ENCODE data around the gene SMARCD2. TPM values are rescaled to one million over a fixed set of nuclear protein-coding genes. Genes with fewer than 3 reads are reported as not detected.

SMARCD2 gene
- total and polyA plus RNA-seq, 5 experiments from 2014 or later = 65.9 to 112 (median 105) TPM

DNA sequence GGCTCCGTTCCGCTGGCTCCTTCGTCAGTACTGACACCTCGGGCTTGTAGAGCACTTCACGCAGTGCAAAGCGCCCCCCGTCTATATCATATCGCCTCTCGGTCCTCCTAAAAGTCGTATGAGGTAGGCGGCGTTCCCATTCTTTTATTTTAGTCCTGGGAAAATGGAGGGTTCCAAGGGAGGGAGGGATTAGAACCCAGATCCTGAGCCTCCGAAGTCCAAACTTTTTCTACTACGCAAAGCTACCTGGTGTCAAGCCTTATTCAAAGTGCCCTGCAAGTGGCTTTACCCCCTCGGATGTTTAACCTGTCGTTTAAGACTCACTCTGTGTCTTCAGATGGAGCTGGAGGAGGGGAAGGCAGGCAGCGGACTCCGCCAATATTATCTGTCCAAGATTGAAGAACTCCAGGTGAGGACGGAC is 14.7 kb downstream of the SMARCD2 start:
- Mint-ChIP-seq H3K27ac (peak overlapping the region; percentile 97 to 100 (median 99)), H3K36me3 (peaks cover 9 to 73% (median 30%) of the 10 kb centered on the region in 3 donors), H3K27me3 (no peaks in the 10 kb centered on the region), H3K4me1 (peaks cover 42 to 87% (median 81%) of the 10 kb centered on the region in 4 donors), H3K4me3 (peak overlapping the region; percentile 92 to 100 (median 98)), H3K9me3 (no peaks in the 10 kb centered on the region)
- no peak for DNase-seq
- POLR2A ChIA-PET = interaction anchor here (0.6 to 10.4 kb wide), 8 partner anchors 11 to 130 kb away, joined by 3 to 177 read pairs (median 8); partner anchors contain the start of genes CCDC47, DDX42, LIMD2 and SMARCD2
- no peak for ATAC-seq

DNA sequence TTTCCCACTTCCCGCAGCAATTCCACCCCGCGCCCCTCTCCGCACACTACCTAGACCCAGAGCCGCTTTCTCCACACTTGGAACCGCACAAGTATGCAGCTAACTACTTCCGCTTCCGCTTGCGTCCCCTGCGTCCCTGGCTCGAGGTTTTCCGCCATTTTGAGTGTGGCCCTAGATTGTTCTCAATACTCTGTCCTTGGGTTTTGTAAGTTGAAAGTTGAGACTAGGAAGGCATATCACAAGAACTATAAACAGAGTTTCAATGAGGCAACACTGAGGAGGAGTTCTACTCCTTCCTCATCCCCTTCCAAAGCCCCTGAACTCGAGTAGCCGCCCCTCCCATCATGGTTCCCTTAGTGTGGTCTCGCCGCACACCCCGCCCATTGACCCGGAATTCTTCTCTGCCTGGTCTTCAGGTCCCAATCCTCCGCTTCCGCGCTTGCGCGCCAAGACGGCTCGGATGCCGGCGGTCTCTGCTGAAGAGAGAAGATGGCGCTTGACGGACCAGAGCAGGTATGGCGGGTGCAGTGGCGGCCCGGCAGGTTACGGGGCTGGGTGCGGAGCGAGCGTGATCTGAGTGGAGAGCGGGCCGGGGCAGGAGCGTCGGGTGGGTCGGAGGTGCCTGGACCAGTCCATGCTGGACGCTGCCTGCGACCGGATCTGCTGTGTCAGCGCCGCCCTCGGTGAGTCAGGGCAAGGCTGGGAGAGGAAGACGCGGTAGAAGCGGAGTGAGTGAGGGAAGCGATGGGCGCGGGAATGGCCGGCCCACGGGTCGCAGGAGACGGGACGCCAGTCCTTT is 15.3 kb downstream of the SMARCD2 start, which contains the start of the genes FTSJ3 and PSMC5:
TSS of gene FTSJ3 (minus strand) at position 662 of the 799 bp plus-strand sequence. CDS start 761 bp downstream, outside the sequence.
TSS of gene PSMC5 (plus strand) at position 430 of the 799 bp plus-strand sequence. CDS start at position 490, 60 bp downstream.
- Mint-ChIP-seq H3K27ac (peak within 1 kb of the TSS; percentile 97 to 100 (median 99)), H3K9me3 (no peaks in the 10 kb centered on the region), H3K4me1 (peaks cover 40 to 83% (median 81%) of the 10 kb centered on the region in 4 donors), H3K36me3 (peaks cover 9 to 73% (median 25%) of the 10 kb centered on the region in 3 donors), H3K4me3 (peak within 1 kb of the TSS; percentile 92 to 100 (median 98)), H3K27me3 (no peaks in the 10 kb centered on the region)
- ATAC-seq = peak; percentile 91 to 93
- peak; percentile 90 to 98 (median 94) for DNase-seq
- POLR2A ChIA-PET = interaction anchor here (0.9 to 10.4 kb wide), 11 partner anchors 13 to 318 kb away, joined by 3 to 177 read pairs (median 4); partner anchors contain the start of genes CCDC47, DDX42, LIMD2 and SMARCD2

DNA sequence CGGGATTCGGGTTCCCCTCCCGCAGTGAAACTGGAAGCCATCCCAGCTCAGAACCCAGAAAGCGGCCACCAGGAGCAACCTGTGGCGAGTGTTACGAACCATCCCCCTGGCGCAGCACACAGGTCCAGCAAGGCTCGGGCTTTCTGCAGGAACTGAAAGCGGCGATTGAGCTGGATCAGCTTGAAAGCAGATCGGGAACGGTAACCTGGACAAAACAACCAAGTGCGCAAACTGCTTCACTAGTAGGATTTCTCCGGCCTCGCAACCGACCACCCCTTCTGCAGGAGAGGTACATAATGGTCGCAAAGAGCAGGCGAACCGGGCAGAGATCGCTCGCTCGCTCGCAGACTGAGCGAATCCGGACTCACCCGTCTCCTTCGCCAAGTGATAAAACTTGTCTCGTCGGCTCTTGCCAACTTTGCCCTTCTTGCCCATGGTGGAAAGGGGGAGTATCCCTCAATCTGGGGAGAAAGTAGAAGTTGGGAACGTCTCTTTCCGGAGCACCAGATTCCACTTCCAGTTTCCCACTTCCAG is 15.9 kb downstream of the SMARCD2 start:
- Mint-ChIP-seq H3K4me1 (peaks cover 39 to 81% (median 79%) of the 10 kb centered on the region in 4 donors), H3K36me3 (peaks cover 9 to 73% (median 25%) of the 10 kb centered on the region in 3 donors), H3K4me3 (peak overlapping the region; percentile 92 to 100 (median 98)), H3K27me3 (no peaks in the 10 kb centered on the region), H3K27ac (peak overlapping the region; percentile 97 to 100 (median 99)), H3K9me3 (no peaks in the 10 kb centered on the region)
- POLR2A ChIA-PET = interaction anchor here (1.0 to 10.4 kb wide), 9 partner anchors 13 to 319 kb away, joined by 3 to 177 read pairs (median 4); partner anchors contain the start of genes CCDC47, DDX42, LIMD2 and SMARCD2
- peak; percentile 12 to 14 for ATAC-seq
- DNase-seq = peak in 1 of 10 donors; percentile 22

DNA sequence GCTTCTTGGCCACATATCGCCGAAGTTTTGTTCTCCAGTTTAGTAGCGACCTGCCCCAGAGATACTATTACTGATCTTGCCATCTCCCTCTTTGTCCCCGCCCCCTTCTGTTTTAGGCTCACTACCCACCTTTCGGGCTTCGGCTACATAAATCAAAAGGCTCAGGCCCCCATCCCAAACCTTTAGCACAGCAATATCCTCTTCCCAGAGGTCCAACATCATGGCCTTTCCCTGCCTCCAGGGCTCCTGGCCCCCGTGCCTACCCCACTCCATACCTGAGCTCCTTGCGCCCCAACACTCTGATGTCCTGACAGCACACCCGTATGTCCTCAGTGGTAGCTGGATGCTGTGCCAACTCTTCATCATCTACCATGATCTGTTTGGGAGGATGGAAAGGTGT is 18.1 kb downstream of the SMARCD2 start:
- ATAC-seq (no peak), DNase-seq (no peak)
- Mint-ChIP-seq H3K4me1 (peaks cover 31 to 65% (median 62%) of the 10 kb centered on the region in 4 donors), H3K27ac (peak overlapping the region in 8 of 10 donors; percentile 24 to 98 (median 75)), H3K4me3 (peak overlapping the region in 4 of 10 donors; percentile 0 to 68 (median 32)), H3K9me3 (no peaks in the 10 kb centered on the region), H3K27me3 (no peaks in the 10 kb centered on the region), H3K36me3 (peaks cover 9 to 73% (median 13%) of the 10 kb centered on the region in 3 donors)
- POLR2A ChIA-PET = interaction anchor here (1.0 to 10.3 kb wide), 3 partner anchors 9 to 127 kb away, joined by 4 to 146 read pairs (median 6); partner anchors contain the start of gene LIMD2

DNA sequence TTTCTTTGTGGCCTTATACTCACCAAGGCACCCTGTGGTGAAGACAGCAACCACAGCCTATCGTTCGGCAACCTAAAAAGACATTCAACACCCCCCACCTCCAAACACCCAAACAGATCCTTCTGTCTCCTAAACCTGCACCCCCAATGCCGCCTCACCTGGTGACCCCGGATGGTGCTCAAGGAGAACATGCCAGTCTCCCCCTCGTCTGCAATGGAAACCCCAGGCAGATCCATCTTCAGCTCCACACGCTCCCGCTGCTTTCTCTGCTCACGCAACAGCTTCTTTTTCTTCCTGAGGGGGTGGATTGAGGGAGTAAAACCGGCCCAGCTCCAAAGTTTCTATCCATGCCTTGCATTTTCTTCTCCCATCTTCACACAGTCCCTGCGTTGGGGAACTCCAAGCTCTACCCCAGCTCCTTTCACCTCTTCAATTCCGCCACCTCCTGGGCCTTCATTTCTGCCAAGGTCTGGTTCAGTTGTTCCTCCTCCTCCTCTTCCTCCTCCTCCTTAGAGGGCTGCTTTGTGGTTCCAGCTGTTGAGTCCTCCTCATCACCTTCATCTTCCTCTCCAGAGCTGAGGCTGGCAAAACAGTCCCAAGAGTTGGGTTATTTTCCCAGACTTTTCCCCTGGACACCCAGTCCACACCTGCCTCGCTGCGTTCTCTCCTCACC is 18.7 kb downstream of the SMARCD2 start:
- H3K36me3 Mint-ChIP-seq = peaks cover 9 to 74% (median 16%) of the 10 kb centered on the region in 3 donors
- H3K9me3 Mint-ChIP-seq = no peaks in the 10 kb centered on the region
- peaks cover 31 to 59% (median 56%) of the 10 kb centered on the region in 4 donors for H3K4me1 Mint-ChIP-seq
- no peaks in the 10 kb centered on the region for H3K27me3 Mint-ChIP-seq
- H3K27ac Mint-ChIP-seq = peak overlapping the region; percentile 6 to 98 (median 74)
- ATAC-seq (no peak), DNase-seq (no peak)
- peak overlapping the region in 4 of 10 donors; percentile 14 to 68 (median 34) for H3K4me3 Mint-ChIP-seq
- POLR2A ChIA-PET = interaction anchor here (0.6 to 10.3 kb wide), 5 partner anchors 10 to 202 kb away, joined by 3 to 146 read pairs (median 6); partner anchors contain the start of genes LIMD2 and MAP3K3

DNA sequence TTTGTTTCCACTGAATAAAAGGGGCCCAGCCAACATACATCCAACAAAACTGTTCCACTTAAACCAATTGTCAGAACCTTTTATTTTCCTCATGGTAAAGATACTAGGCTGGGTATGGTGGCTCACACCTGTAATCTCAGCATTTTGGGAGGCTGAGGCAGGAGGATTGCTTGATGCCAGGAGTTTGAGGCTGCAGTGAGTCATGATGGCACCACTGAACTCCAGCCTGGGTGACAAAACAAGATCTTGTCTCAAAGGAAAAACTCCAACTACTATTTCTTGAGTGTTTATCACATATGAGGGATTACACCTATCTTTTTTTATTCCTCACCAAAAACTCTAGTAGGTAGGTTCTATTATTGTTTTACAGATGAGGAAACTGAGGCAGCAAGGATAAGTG is 19.9 kb downstream of the SMARCD2 start:
- Mint-ChIP-seq H3K4me1 (peaks cover 27 to 53% (median 51%) of the 10 kb centered on the region in 4 donors), H3K27ac (peak overlapping the region in 7 of 10 donors; percentile 28 to 82 (median 64)), H3K9me3 (no peaks in the 10 kb centered on the region), H3K36me3 (peaks cover 9 to 87% (median 22%) of the 10 kb centered on the region in 3 donors), H3K4me3 (no peak overlapping the region), H3K27me3 (no peaks in the 10 kb centered on the region)
- POLR2A ChIA-PET = no interaction called here
- DNase-seq = no peak
- no peak for ATAC-seq

DNA sequence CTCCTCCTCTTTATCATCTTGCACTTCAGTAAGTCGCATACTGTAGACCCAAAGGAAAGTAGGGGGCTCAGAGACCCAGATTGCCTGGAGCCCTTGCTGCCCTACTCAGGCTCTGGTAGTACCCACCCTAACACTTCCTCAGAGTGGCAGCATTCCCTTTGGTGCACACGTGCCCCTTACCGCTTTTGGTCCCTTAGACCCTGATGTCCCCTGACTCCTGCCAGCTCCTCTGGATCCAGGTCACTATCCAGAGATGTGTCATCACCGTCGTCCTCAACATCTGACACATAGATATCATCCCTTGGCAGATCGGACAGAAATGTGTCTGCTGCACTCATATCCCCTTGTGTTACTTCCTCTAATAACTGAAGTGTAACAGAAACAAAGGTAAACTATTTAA is 20.7 kb downstream of the SMARCD2 start:
- ATAC-seq = no peak
- H3K9me3 Mint-ChIP-seq = no peaks in the 10 kb centered on the region
- peaks cover 9 to 90% (median 20%) of the 10 kb centered on the region in 3 donors for H3K36me3 Mint-ChIP-seq
- POLR2A ChIA-PET = interaction anchor here (0.9 to 1.4 kb wide), 6 partner anchors 9 to 124 kb away, joined by 3 to 5 read pairs (median 4); partner anchors contain the start of genes CCDC47, DDX42 and SMARCD2
- no peak for DNase-seq
- H3K27ac Mint-ChIP-seq = peak overlapping the region; percentile 15 to 90 (median 58)
- peaks cover 22 to 47% (median 43%) of the 10 kb centered on the region in 4 donors for H3K4me1 Mint-ChIP-seq
- H3K27me3 Mint-ChIP-seq = no peaks in the 10 kb centered on the region
- peak overlapping the region in 6 of 10 donors; percentile 50 to 75 (median 56) for H3K4me3 Mint-ChIP-seq

DNA sequence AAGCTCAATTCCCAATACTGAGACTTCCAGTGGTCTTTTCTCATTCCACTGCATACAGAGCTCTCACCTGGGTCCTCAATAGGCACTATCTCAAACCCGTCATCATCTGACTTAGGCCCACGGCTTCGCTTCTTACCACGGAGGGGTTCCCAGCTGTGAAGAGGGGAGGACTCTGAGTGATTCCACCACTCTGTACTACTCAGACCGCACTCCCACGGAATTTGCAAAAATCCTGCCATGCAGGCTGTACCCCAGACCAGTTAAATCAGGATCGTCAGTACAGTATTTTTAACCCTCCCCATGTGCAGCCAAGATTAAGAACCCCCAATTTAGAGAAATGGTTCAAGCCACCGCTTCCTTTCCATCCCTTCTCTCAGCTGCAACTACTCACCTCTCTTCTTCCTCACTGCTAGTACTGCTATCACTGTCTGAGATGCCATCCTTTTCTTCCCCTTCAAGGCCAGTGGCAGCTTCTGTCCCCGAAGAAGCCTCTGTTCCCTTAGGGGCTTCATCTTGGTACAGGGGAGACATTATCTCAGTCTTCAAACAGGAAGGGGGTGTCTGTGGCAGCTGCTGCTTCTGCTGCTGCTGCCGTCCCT is 21.4 kb downstream of the SMARCD2 start:
- ATAC-seq (peak in 1 of 2 donors; percentile 15), DNase-seq (no peak)
- Mint-ChIP-seq H3K27me3 (no peaks in the 10 kb centered on the region), H3K9me3 (no peaks in the 10 kb centered on the region), H3K4me3 (peak overlapping the region in 6 of 10 donors; percentile 14 to 53 (median 45)), H3K27ac (peak overlapping the region; percentile 55 to 88 (median 72)), H3K36me3 (peaks cover 9 to 97% (median 21%) of the 10 kb centered on the region in 3 donors), H3K4me1 (peaks cover 22 to 40% (median 36%) of the 10 kb centered on the region in 4 donors)
- POLR2A ChIA-PET = interaction anchor here (1.0 to 1.4 kb wide), 6 partner anchors 10 to 123 kb away, joined by 3 to 5 read pairs (median 4); partner anchors contain the start of genes CCDC47, DDX42 and SMARCD2

DNA sequence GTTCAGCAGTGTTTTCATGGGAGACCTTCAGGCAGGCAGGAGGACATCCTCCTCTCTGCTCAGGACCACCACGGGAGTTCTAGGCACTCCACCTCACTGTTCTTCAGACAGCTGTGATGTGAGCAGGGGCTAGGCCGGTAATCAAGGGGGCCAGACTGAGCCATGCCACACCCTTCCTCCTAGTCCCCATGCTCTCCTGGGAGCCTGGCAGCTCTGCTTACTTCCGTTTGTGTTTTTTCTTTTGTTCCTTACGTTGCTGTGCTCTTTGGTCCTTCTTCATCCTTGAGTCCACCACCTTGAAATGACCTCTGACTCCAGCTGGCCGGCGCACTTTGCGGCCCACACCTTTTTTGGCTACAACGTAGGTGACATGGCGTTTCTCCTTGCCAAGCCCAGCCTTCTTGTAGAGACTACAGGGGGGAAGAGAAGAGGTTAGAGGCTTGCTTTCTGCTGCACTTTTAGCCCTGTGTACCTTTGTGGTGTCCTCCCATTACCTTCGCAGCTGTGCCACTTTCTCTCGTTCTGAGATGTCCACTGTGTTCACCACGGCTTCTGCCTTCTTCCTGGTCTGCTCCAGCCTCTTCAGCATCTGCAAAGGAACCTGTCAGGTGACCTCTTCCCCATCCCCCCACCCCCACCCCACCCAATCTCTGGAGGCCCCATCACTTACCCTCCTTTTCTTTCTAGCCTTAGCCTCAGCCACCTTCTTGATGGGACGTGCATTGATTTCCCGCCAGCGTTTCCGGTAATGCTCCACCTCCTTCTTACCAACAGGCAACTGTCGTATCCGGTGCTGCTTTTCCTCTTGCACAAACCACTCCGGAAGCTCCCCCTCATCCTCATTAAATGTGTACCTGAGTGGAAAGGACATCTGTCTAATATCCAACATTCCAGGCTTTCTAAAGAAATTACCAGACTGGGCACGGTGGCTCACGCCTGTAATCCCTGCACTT is 22.6 kb downstream of the SMARCD2 start:
- Mint-ChIP-seq H3K4me3 (peak overlapping the region in 6 of 10 donors; percentile 18 to 82 (median 50)), H3K36me3 (peaks cover 9 to 99% (median 32%) of the 10 kb centered on the region in 3 donors), H3K27ac (peak overlapping the region; percentile 12 to 90 (median 76)), H3K9me3 (no peaks in the 10 kb centered on the region), H3K4me1 (peaks cover 20 to 32% (median 27%) of the 10 kb centered on the region in 4 donors), H3K27me3 (no peaks in the 10 kb centered on the region)
- peak in 1 of 10 donors; percentile 25 for DNase-seq
- POLR2A ChIA-PET = interaction anchor here (0.5 to 1.2 kb wide), 5 partner anchors 21 to 186 kb away, joined by 3 to 4 read pairs (median 3); partner anchors contain the start of genes CCDC47 and DDX42
- ATAC-seq = peak; percentile 27 to 51

DNA sequence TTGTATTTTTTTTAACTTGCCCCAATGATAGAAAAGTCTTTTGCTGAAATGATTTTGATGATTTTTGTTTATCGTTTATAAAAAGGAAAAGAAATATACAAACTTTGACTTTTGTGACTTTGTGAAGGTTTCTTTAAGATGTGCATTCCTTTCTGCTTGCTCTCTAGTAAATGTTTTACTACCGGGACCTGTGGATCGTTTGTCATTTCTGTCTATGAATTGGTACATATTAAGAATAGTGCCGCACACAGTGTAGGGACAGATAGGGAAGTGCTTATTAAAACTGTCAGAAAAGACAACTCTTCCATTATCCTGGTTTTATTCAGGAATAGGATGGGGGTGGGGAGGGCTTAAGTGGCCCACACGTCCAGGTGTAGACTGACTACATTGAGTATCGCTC is 23.4 kb downstream of the SMARCD2 start:
- ATAC-seq (no peak), DNase-seq (no peak)
- Mint-ChIP-seq H3K4me1 (peaks cover 16 to 27% (median 24%) of the 10 kb centered on the region in 4 donors), H3K27ac (peak overlapping the region in 7 of 10 donors; percentile 15 to 90 (median 48)), H3K27me3 (no peaks in the 10 kb centered on the region), H3K36me3 (peaks cover 7 to 99% (median 29%) of the 10 kb centered on the region in 3 donors), H3K9me3 (no peaks in the 10 kb centered on the region), H3K4me3 (peak overlapping the region in 1 of 10 donors; percentile 70)
- POLR2A ChIA-PET = interaction anchor here (0.5 to 1.2 kb wide), 3 partner anchors 20 to 185 kb away, joined by 3 read pairs; no protein-coding TSS in a partner anchor

Measured in naive thymus-derived CD8-positive, alpha-beta T cell (primary cell).